ENCODE results near the gene HPGD. TPM values are rescaled to one million over a fixed set of nuclear protein-coding genes. Genes with fewer than 3 reads are reported as not detected.

HPGD gene
- total RNA-seq, 1 experiment from 2014 or later = 0.66 TPM

- TF ChIP-seq CEBPB (IDR thresholded peaks at IDR 0.05; ENCODE audit: low read depth) = no peak
- TF ChIP-seq ZFX (IDR thresholded peaks at IDR 0.05) = no peak
- no peak for TF ChIP-seq YY1 (IDR thresholded peaks at IDR 0.05; ENCODE audit: extremely low read depth, insufficient replicate concordance, low read depth, low read length)
- no peak for TF ChIP-seq EZH2 (IDR thresholded peaks at IDR 0.05)
- no peak for TF ChIP-seq POLR2AphosphoS5 (IDR thresholded peaks at IDR 0.05; ENCODE audit: low read depth, low read length)
- no peak for TF ChIP-seq SP1 (IDR thresholded peaks at IDR 0.05; ENCODE audit: low read depth)
- no peak for TF ChIP-seq ZBTB33 (IDR thresholded peaks at IDR 0.05; ENCODE audit: extremely low read depth, insufficient replicate concordance, low read length)
- no peak for TF ChIP-seq SRF (IDR thresholded peaks at IDR 0.05; ENCODE audit: low read depth)
- no peak for TF ChIP-seq TCF7L2 (IDR thresholded peaks at IDR 0.05; ENCODE audit: borderline replicate concordance, extremely low read depth, insufficient read depth, insufficient read length)
- TF ChIP-seq CTCF (IDR thresholded peaks at IDR 0.05 in 2 of 3, conservative IDR thresholded peaks at IDR 0.05 in 1 of 3; ENCODE audit: borderline replicate concordance in 1 of 3, insufficient read depth in 1 of 3, low read depth in 2 of 3, low read length in 2 of 3) = no peak
- no peak for TF ChIP-seq ATF3 (IDR thresholded peaks at IDR 0.05)
- no peak for TF ChIP-seq ZNF274 (IDR thresholded peaks at IDR 0.05; ENCODE audit: low read depth, low read length)
- no peak for TF ChIP-seq POLR2A (IDR thresholded peaks at IDR 0.05; ENCODE audit: borderline replicate concordance, extremely low read depth, insufficient read depth, insufficient read length)
- H2AFZ ChIP-seq (ENCODE audit: low read depth, low read length, poor library complexity, severe bottlenecking) = no peak overlapping the region
- POLR2A ChIA-PET = no interaction called here
- intact Hi-C loops (cut with micrococcal nuclease) = no loop called here
- ATAC-seq (no peak), DNase-seq (ENCODE audit: low read depth, low spot score) (no peak)
- H3K9me3 ChIP-seq (ENCODE audit: control insufficient read depth in 1 of 2, insufficient read depth in 1 of 2, low read depth in 1 of 2, low read length in 2 of 2) = no peaks in the 10 kb centered on the region
- H3K4me2 ChIP-seq (ENCODE audit: low read length) = no peak overlapping the region
- no peaks in the 10 kb centered on the region for H4K20me1 ChIP-seq (ENCODE audit: insufficient read depth)
- CTCF ChIA-PET = no interaction called here
- RAD21 ChIA-PET (ENCODE audit: low non-redundant PET in 1 of 2, low total read pairs in 2 of 2, uncharacterized antibody in 2 of 2, unreplicated experiment in 2 of 2) = no interaction called here
- H3K4me1 ChIP-seq (ENCODE audit: control insufficient read depth in 1 of 2, insufficient read depth in 2 of 2, low read length in 2 of 2) = no peaks in the 10 kb centered on the region
- no peaks in the 10 kb centered on the region for H3K9me2 ChIP-seq (ENCODE audit: insufficient read depth)
- no peaks in the 10 kb centered on the region for H3K79me2 ChIP-seq (ENCODE audit: insufficient read depth, low read length)
- no peak overlapping the region for H3K27ac ChIP-seq (ENCODE audit: low read depth, low read length)
- no TSS peak for BruUV-seq (replicated peaks)
- H3K9ac ChIP-seq (ENCODE audit: low read length) = no peak overlapping the region
- H3K4me3 ChIP-seq (replicated peaks in 1 of 2; ENCODE audit: low read depth in 1 of 2, low read length in 2 of 2) = no peak overlapping the region
- no peaks in the 10 kb centered on the region for H3K27me3 ChIP-seq (ENCODE audit: insufficient read depth, low read length)
- no peaks in the 10 kb centered on the region for H3K36me3 ChIP-seq (ENCODE audit: control insufficient read depth in 1 of 2, insufficient read depth in 2 of 2, low read length in 2 of 2)
Observed at GRCh38 chr4:174553828-174554227, 31.5 kb upstream of the HPGD start.

All from HCT116 (cell line).